ENCODE results near the gene PAPPA.

- TF ChIP-seq POLR2A (IDR thresholded peaks at IDR 0.05): no peak
- TF ChIP-seq CTCF (IDR thresholded peaks at IDR 0.05): no peak
These were observed 181.1 kb downstream of the PAPPA start for GRCh38 chr9:116334546-116335150.
